MCF 10A (cell line): ENCODE data around the gene FNBP1. TPM values are rescaled to one million over a fixed set of nuclear protein-coding genes. Genes with fewer than 3 reads are reported as not detected.
"Not testable (repeated sequence)": the region's sequence is repeated elsewhere in the genome, so short reads cannot be mapped to it uniquely, and the experiment has no call there.

ENCODE experiments used
- BruUV-seq: library from RNA; stranded (reverse); fragments of 400-500 nt; replicated peaks from 2 replicates; lab custom pipeline; 2021; lab: Mats Ljungman, UMichigan
- CTCF ChIA-PET: fragments of 300-600 bp; sonication (Branson Sonifier 250); formaldehyde crosslinking; extraction: SDS; loops from one replicate; lab custom pipeline; 2021; ENCODE audit warnings: antibody characterized with exemption, inconsistent platforms; lab: Yijun Ruan, JAX
- POLR2A ChIA-PET: fragments of 300-600, 350-650 bp; sonication (Branson Sonifier 250); formaldehyde crosslinking; extraction: SDS; loops from one replicate; lab custom pipeline; 2020; ENCODE audit warnings: antibody characterized with exemption, inconsistent platforms; lab: Yijun Ruan, JAX
- DNase-seq: peaks from one replicate; pipeline ENCODE4 v3.0.0-alpha.2; 2018; ENCODE audit not compliant: unreplicated experiment
- H3K27ac Mint-ChIP-seq: one replicate; pipeline ENCODE4 v1.8.0; 2022; ENCODE audit warnings: mild to moderate bottlenecking, low read depth, mixed read lengths; ENCODE audit not compliant: unreplicated experiment
- H3K27me3 Mint-ChIP-seq: one replicate; pipeline ENCODE4 v1.8.0; 2022; ENCODE audit warnings: mixed read lengths; ENCODE audit not compliant: insufficient read depth, unreplicated experiment
- H3K36me3 Mint-ChIP-seq: one replicate; pipeline ENCODE4 v1.8.0; 2022; ENCODE audit warnings: mild to moderate bottlenecking, moderate library complexity, mixed read lengths; ENCODE audit not compliant: insufficient read depth, unreplicated experiment
- H3K4me1 Mint-ChIP-seq: one replicate; pipeline ENCODE4 v1.8.0; 2022; ENCODE audit warnings: mixed read lengths; ENCODE audit not compliant: insufficient read depth, unreplicated experiment
- H3K4me3 Mint-ChIP-seq: one replicate; pipeline ENCODE4 v1.8.0; 2022; ENCODE audit warnings: mild to moderate bottlenecking, moderate library complexity, mixed read lengths; ENCODE audit not compliant: unreplicated experiment
- H3K9me3 Mint-ChIP-seq: one replicate; pipeline ENCODE4 v1.8.0; 2022; ENCODE audit warnings: mixed read lengths; ENCODE audit not compliant: unreplicated experiment
- intact Hi-C: fragments of 100-400 bp; cut with micrococcal nuclease; formaldehyde crosslinking; loops from 2 replicates; pipeline ENCODE4 v1.14.1; 2022
- total RNA-seq: library from RNA; stranded (reverse); gene quantifications from 2 replicates; pipeline ENCODE4 v1.2.3, GENCODE V29; 2022
- TF ChIP-seq, protein P1 (sequence below): fragments of 200-600 bp; IDR thresholded peaks from one replicate; pipeline ENCODE4 v1.8.0; 2022; ENCODE audit warnings: antibody characterized with exemption, mild to moderate bottlenecking; ENCODE audit not compliant: unreplicated experiment

FNBP1 gene
- total RNA-seq, 1 experiment from 2014 or later = 24.4 TPM

GRCh38 chr9:130022566-130023143 is 20.3 kb downstream of the FNBP1 start:
- no TSS peak for BruUV-seq
- H3K4me1 Mint-ChIP-seq = peaks cover 22% of the 10 kb centered on the region
- no peaks in the 10 kb centered on the region for H3K9me3 Mint-ChIP-seq
- no peak for DNase-seq
- no peaks in the 10 kb centered on the region for H3K36me3 Mint-ChIP-seq
- no peaks in the 10 kb centered on the region for H3K27me3 Mint-ChIP-seq
- no peak overlapping the region for H3K27ac Mint-ChIP-seq
- TF ChIP-seq, protein P1, sequence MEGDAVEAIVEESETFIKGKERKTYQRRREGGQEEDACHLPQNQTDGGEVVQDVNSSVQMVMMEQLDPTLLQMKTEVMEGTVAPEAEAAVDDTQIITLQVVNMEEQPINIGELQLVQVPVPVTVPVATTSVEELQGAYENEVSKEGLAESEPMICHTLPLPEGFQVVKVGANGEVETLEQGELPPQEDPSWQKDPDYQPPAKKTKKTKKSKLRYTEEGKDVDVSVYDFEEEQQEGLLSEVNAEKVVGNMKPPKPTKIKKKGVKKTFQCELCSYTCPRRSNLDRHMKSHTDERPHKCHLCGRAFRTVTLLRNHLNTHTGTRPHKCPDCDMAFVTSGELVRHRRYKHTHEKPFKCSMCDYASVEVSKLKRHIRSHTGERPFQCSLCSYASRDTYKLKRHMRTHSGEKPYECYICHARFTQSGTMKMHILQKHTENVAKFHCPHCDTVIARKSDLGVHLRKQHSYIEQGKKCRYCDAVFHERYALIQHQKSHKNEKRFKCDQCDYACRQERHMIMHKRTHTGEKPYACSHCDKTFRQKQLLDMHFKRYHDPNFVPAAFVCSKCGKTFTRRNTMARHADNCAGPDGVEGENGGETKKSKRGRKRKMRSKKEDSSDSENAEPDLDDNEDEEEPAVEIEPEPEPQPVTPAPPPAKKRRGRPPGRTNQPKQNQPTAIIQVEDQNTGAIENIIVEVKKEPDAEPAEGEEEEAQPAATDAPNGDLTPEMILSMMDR = no peak
- POLR2A ChIA-PET = interaction anchor here (0.8 to 1.2 kb wide), 3 partner anchors 8 to 49 kb away, joined by 3 to 4 read pairs (median 3); no protein-coding TSS in a partner anchor
- CTCF ChIA-PET = no interaction called here
- H3K4me3 Mint-ChIP-seq = no peak overlapping the region
- intact Hi-C loops = no loop called here

DNA sequence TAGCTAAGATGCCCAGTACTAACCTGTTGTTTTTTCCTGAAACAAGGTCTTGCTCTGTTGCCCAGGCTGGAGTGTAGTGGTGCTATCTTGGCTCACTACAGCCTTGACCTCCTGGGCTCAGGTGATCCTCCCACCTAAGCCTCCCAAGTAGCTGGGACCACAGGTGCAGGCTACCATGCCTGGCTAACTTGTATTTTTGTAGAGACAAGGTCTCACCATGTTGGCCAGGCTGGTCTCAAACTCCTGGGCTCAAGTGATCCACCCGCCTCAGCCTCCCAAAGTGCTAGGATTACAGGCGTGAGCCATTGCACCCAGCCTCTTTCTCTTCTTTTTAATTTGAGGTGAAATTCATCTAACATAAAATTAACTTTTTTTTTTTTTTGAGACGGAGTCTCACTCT is 21.1 kb downstream of the FNBP1 start:
- CTCF ChIA-PET = interaction anchor here (0.6 to 1.5 kb wide), 2 partner anchors 9 to 165 kb away, joined by 3 to 7 read pairs; no protein-coding TSS in a partner anchor
- BruUV-seq, H3K27ac Mint-ChIP-seq, DNase-seq, H3K9me3 Mint-ChIP-seq, intact Hi-C loops, H3K27me3 Mint-ChIP-seq, H3K36me3 Mint-ChIP-seq, H3K4me3 Mint-ChIP-seq: not testable (repeated sequence)
- peaks cover 22% of the 10 kb centered on the region for H3K4me1 Mint-ChIP-seq
- POLR2A ChIA-PET = interaction anchor here (0.8 to 0.9 kb wide), 2 partner anchors 20 to 53 kb away, joined by 3 to 4 read pairs; no protein-coding TSS in a partner anchor

DNA sequence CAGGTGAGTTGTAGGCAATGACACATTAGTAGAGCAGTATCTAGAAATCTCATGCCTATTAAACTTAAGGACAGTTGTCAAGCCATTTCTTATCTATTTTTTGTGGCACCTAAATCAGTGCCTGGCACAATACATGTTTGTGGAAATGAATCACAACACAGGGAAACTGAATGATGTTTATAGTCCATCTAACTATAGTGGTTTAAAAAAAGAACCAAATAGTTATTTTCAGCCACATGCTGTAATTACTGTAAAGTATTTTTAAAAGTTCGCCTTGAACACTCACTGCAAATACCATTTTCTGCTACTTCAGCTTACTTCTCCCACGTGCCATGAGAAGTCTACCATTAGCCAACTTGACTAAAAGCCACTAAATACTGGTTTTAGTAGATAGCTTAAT is 21.9 kb downstream of the FNBP1 start:
- no peaks in the 10 kb centered on the region for H3K36me3 Mint-ChIP-seq
- TF ChIP-seq, protein P1 = no peak
- H3K27ac Mint-ChIP-seq = no peak overlapping the region
- peaks cover 22% of the 10 kb centered on the region for H3K4me1 Mint-ChIP-seq
- no peaks in the 10 kb centered on the region for H3K27me3 Mint-ChIP-seq
- no TSS peak for BruUV-seq
- DNase-seq = no peak
- POLR2A ChIA-PET = interaction anchor here (0.9 to 1.4 kb wide), 2 partner anchors 13 to 52 kb away, joined by 3 to 4 read pairs; no protein-coding TSS in a partner anchor
- intact Hi-C loops = no loop called here
- H3K4me3 Mint-ChIP-seq = no peak overlapping the region
- H3K9me3 Mint-ChIP-seq = no peaks in the 10 kb centered on the region
- CTCF ChIA-PET = interaction anchor here (0.6 to 1.5 kb wide), 2 partner anchors 9 to 166 kb away, joined by 3 to 7 read pairs; no protein-coding TSS in a partner anchor

DNA sequence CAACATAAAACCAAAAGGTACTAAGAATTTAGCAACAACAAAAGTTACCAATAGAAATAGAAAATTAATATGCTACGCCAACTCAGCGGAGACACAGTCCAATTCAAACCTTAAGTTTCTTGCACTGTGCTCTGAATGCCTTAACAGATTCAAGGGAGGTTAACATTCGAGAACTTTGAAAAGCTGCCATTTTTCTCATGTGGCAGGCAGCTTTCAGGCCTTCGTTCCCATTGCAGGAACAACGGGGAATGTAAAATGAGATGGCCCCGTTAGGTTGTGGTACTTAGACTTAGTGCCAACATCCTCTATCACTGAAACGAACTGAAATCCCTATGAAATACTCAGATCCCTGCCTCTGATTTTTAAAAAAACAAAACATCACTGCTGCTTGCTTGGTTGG is 22.4 kb downstream of the FNBP1 start:
- H3K36me3 Mint-ChIP-seq = no peaks in the 10 kb centered on the region
- no peak overlapping the region for H3K4me3 Mint-ChIP-seq
- intact Hi-C loops = no loop called here
- CTCF ChIA-PET = interaction anchor here (1.5 kb wide), 1 partner anchor 10 kb away, joined by 7 read pairs; no protein-coding TSS in a partner anchor
- POLR2A ChIA-PET = interaction anchor here (1.4 kb wide), 2 partner anchors 14 to 23 kb away, joined by 3 read pairs; partner anchors contain the start of gene FNBP1
- no peak for DNase-seq
- BruUV-seq = no TSS peak
- H3K27me3 Mint-ChIP-seq = no peaks in the 10 kb centered on the region
- peaks cover 22% of the 10 kb centered on the region for H3K4me1 Mint-ChIP-seq
- no peaks in the 10 kb centered on the region for H3K9me3 Mint-ChIP-seq
- TF ChIP-seq, protein P1 = no peak
- no peak overlapping the region for H3K27ac Mint-ChIP-seq
